NB4 (cell line): ENCODE data around the gene RHBDL3.

ENCODE experiments used
- CTCF ChIP-seq: IDR thresholded peaks from one replicate; pipeline ENCODE4 v1.5.1; 2012; ENCODE audit warnings: low read depth, low read length
- MYC ChIP-seq: IDR thresholded peaks from 2 replicates; pipeline ENCODE4 v1.6.1; 2011; ENCODE audit warnings: low read depth, low read length
- POLR2A ChIP-seq: IDR thresholded peaks from 2 replicates; pipeline ENCODE4 v1.6.1; 2011; ENCODE audit warnings: mild to moderate bottlenecking; ENCODE audit not compliant: insufficient read length; ENCODE audit errors: extremely low read depth

- TF ChIP-seq CTCF = no peak
- TF ChIP-seq POLR2A = no peak
- TF ChIP-seq MYC = no peak
These were observed 3.7 kb downstream of the RHBDL3 start for GRCh38 chr17:32269377-32269776.
